Chondrocyte (in vitro differentiated cells): ENCODE data around the gene NLRP14. TPM values are rescaled to one million over a fixed set of nuclear protein-coding genes. Genes with fewer than 3 reads are reported as not detected.

ENCODE experiments used
- DNase-seq: peaks from one replicate; pipeline ENCODE4 v3.0.0; 2021; ENCODE audit warnings: mixed read lengths, low spot score
- H3K27ac Mint-ChIP-seq: one replicate; pipeline ENCODE4 v1.8.0; 2021; ENCODE audit warnings: mild to moderate bottlenecking, moderate library complexity, mixed read lengths; ENCODE audit not compliant: unreplicated experiment
- H3K27me3 Mint-ChIP-seq: 2 replicates; pipeline ENCODE4 v1.8.0; 2021; ENCODE audit warnings: low read depth, mixed read lengths
- H3K36me3 Mint-ChIP-seq: 2 replicates; pipeline ENCODE4 v1.8.0; 2021; ENCODE audit warnings: low read depth, mixed read lengths
- H3K4me1 Mint-ChIP-seq: 2 replicates; pipeline ENCODE4 v1.8.0; 2021; ENCODE audit warnings: low read depth, mild to moderate bottlenecking, mixed read lengths
- H3K4me3 Mint-ChIP-seq: one replicate; pipeline ENCODE4 v1.8.0; 2021; ENCODE audit warnings: mild to moderate bottlenecking, moderate library complexity, mixed read lengths; ENCODE audit not compliant: unreplicated experiment
- H3K9me3 Mint-ChIP-seq: 2 replicates; pipeline ENCODE4 v1.8.0; 2021; ENCODE audit warnings: low read depth, mixed read lengths
- CTCF ChIP-seq: fragments of 200-600 bp; sonication (generic); IDR thresholded peaks from 2 replicates; pipeline ENCODE4 v1.5.0; 2021; ENCODE audit warnings: antibody characterized with exemption, mild to moderate bottlenecking, moderate library complexity
- total RNA-seq: library from RNA; stranded (reverse); gene quantifications from 3 replicates; pipeline ENCODE4 v1.2.1, GENCODE V29; 2021

Gene NLRP14
- total RNA-seq, 1 donor from 2014 or later: 0.05 TPM

GRCh38 chr11:7016011-7016410 lies 4.3 kb upstream of the NLRP14 start:
- DNase-seq: no peak
- Mint-ChIP-seq H3K4me1 (peaks cover 8% of the 10 kb centered on the region), H3K4me3 (no peak overlapping the region), H3K36me3 (no peaks in the 10 kb centered on the region), H3K27me3 (no peaks in the 10 kb centered on the region), H3K27ac (no peak overlapping the region), H3K9me3 (no peaks in the 10 kb centered on the region)
- no peak for TF ChIP-seq CTCF

DNA sequence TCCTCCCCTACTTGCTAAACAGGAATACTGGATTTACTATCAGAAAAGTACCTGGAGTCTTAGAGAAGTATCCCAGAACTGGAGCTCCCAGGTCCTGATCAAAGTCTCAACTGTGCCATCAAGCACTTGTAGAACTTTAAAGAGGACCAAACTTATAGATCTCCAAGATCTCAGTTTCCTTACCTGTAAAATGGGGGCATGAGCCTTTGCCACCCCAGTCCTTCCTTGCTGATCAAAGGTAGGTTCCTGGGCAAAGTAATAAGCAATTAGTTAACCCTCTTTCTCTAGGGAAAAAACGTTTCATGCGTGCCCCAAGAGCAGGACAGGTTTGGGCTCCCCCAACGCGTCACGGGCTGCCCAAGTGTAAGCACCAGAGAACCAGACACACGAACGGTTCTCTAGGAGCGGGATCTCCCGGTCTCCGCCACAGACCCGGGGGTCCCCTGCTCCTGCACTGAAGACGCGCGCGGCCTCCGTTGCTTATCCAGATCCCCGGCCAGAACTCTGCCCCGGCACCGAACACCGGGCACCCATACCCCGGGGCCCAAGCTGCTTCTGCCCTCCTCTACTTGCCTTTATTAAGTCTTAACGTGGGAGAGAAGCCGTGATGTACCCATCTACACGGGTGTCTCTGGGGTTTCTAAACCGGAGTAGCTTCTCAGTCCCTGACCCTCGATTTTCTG lies 638 bp upstream of the NLRP14 start:
- peak overlapping the region; percentile 95 for H3K27ac Mint-ChIP-seq
- no peaks in the 10 kb centered on the region for H3K9me3 Mint-ChIP-seq
- peaks cover 9% of the 10 kb centered on the region for H3K4me1 Mint-ChIP-seq
- H3K4me3 Mint-ChIP-seq: peak overlapping the region; percentile 97
- no peak for TF ChIP-seq CTCF
- H3K36me3 Mint-ChIP-seq: no peaks in the 10 kb centered on the region
- peaks cover 8% of the 10 kb centered on the region for H3K27me3 Mint-ChIP-seq
- no peak for DNase-seq

DNA sequence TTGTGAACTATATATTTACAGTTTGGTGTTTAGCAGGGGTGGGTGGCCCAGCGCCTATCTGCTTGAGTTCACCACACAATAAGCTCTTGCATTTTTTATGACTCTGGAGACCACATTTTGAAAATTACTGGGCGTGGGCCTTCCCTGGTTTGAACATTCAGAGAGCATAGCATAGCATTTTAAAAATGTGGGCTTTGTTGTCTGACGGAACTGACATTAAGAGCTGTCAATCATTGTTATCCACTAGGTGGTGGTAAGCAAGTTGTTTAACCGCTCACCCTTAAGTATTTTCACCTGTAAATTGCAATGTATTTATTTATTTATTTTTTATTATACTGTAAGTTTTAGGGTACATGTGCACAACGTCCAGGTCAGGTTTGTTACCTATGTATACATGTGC lies 1.0 kb downstream of the NLRP14 start:
- no peak for TF ChIP-seq CTCF
- peaks cover 13% of the 10 kb centered on the region for H3K27me3 Mint-ChIP-seq
- no peak overlapping the region for H3K27ac Mint-ChIP-seq
- H3K4me3 Mint-ChIP-seq: no peak overlapping the region
- peaks cover 9% of the 10 kb centered on the region for H3K4me1 Mint-ChIP-seq
- H3K36me3 Mint-ChIP-seq: no peaks in the 10 kb centered on the region
- no peak for DNase-seq
- no peaks in the 10 kb centered on the region for H3K9me3 Mint-ChIP-seq

DNA sequence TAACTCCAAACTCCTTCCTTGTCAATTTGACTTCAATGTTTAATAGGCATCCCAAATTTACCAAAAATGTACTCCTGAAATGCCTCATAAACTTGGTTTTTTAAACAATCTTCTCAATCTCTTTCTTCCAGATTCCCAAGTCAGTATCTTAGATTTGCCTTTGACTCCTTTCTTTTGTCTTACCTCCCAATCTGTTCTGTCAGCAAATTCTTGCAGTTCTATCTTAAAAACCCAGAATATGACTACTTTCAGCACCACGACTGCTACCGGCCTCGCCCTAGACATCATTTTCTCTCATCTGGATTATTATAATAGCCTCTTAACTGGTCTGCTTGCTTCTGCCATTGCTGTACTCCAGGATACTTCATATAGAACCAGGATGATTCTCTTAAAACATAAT lies 7.9 kb downstream of the NLRP14 start:
- Mint-ChIP-seq H3K9me3 (no peaks in the 10 kb centered on the region), H3K27me3 (peaks cover 17% of the 10 kb centered on the region), H3K4me1 (no peaks in the 10 kb centered on the region), H3K4me3 (no peak overlapping the region), H3K27ac (no peak overlapping the region), H3K36me3 (no peaks in the 10 kb centered on the region)
- no peak for TF ChIP-seq CTCF
- DNase-seq: no peak

GRCh38 chr11:7030836-7031235 lies 10.6 kb downstream of the NLRP14 start:
- Mint-ChIP-seq H3K4me3 (no peak overlapping the region), H3K4me1 (no peaks in the 10 kb centered on the region), H3K36me3 (no peaks in the 10 kb centered on the region), H3K27ac (no peak overlapping the region), H3K9me3 (no peaks in the 10 kb centered on the region), H3K27me3 (peaks cover 13% of the 10 kb centered on the region)
- no peak for TF ChIP-seq CTCF
- DNase-seq: peak; percentile 83
